ENCODE measurements around the gene VPS13C.
"Not testable (repeated sequence)": the region's sequence is repeated elsewhere in the genome, so short reads cannot be mapped to it uniquely, and the experiment has no call there.

Gene VPS13C

GRCh38 chr15:62052713-62053112 lies 7.5 kb downstream of the VPS13C start:
- Histone ChIP-seq H3K9ac (ENCODE audit: insufficient read length, low read depth) (no peak overlapping the region), H3K36me3 (ENCODE audit: insufficient read depth, insufficient read length, low read length) (no peaks in the 10 kb centered on the region), H3K4me1 (ENCODE audit: insufficient read depth, insufficient read length) (no peaks in the 10 kb centered on the region), H3K9me3 (ENCODE audit: insufficient read depth, low read length) (no peaks in the 10 kb centered on the region), H3K4me3 (ENCODE audit: insufficient read length, low read depth) (no peak overlapping the region), H3K27me3 (ENCODE audit: insufficient read depth, insufficient read length) (no peaks in the 10 kb centered on the region)
- no peak for DNase-seq (ENCODE audit: low read depth, low spot score)
- TF ChIP-seq YY1 (IDR thresholded peaks at IDR 0.05; ENCODE audit: insufficient read depth, insufficient read length) = no peak
- TF ChIP-seq ZNF274 (IDR thresholded peaks at IDR 0.05; ENCODE audit: low read depth, low read length) = no peak
- no peak for TF ChIP-seq SUZ12 (IDR thresholded peaks at IDR 0.05; ENCODE audit: extremely low read depth, insufficient read depth, insufficient read length)

GRCh38 chr15:62051166-62051565 lies 9.1 kb downstream of the VPS13C start:
- TF ChIP-seq ZNF274 (IDR thresholded peaks at IDR 0.05; ENCODE audit: low read depth, low read length) = no peak

GRCh38 chr15:62050115-62050514 lies 10.1 kb downstream of the VPS13C start:
- Histone ChIP-seq H3K9me3 (ENCODE audit: insufficient read depth, low read length) (no peaks in the 10 kb centered on the region), H3K4me3 (ENCODE audit: insufficient read length, low read depth) (no peak overlapping the region), H3K4me1 (ENCODE audit: insufficient read depth, insufficient read length) (no peaks in the 10 kb centered on the region), H3K9ac (ENCODE audit: insufficient read length, low read depth) (no peak overlapping the region), H3K36me3 (ENCODE audit: insufficient read depth, insufficient read length, low read length) (no peaks in the 10 kb centered on the region), H3K27me3 (ENCODE audit: insufficient read depth, insufficient read length) (no peaks in the 10 kb centered on the region)
- no peak for DNase-seq (ENCODE audit: low read depth, low spot score)
- TF ChIP-seq ZNF274 (IDR thresholded peaks at IDR 0.05; ENCODE audit: low read depth, low read length) (no peak), SUZ12 (IDR thresholded peaks at IDR 0.05; ENCODE audit: extremely low read depth, insufficient read depth, insufficient read length) (no peak), YY1 (IDR thresholded peaks at IDR 0.05; ENCODE audit: insufficient read depth, insufficient read length) (no peak)

More at GRCh38 chr15:62051166-62051565, 9.1 kb downstream of the VPS13C start:
- no peak for DNase-seq (ENCODE audit: low read depth, low spot score)
- Histone ChIP-seq H3K9me3 (ENCODE audit: insufficient read depth, low read length) (no peaks in the 10 kb centered on the region), H3K4me3 (ENCODE audit: insufficient read length, low read depth) (no peak overlapping the region), H3K27me3 (ENCODE audit: insufficient read depth, insufficient read length) (no peaks in the 10 kb centered on the region), H3K4me1 (ENCODE audit: insufficient read depth, insufficient read length) (no peaks in the 10 kb centered on the region), H3K9ac (ENCODE audit: insufficient read length, low read depth) (no peak overlapping the region), H3K36me3 (ENCODE audit: insufficient read depth, insufficient read length, low read length) (no peaks in the 10 kb centered on the region)

- not testable (repeated sequence) for H3K27me3 ChIP-seq (ENCODE audit: insufficient read depth, insufficient read length); DNase-seq (ENCODE audit: low read depth, low spot score); H3K9me3 ChIP-seq (ENCODE audit: insufficient read depth, low read length); H3K4me1 ChIP-seq (ENCODE audit: insufficient read depth, insufficient read length); H3K4me3 ChIP-seq (ENCODE audit: insufficient read length, low read depth); H3K36me3 ChIP-seq (ENCODE audit: insufficient read depth, insufficient read length, low read length); H3K9ac ChIP-seq (ENCODE audit: insufficient read length, low read depth)
Observed at GRCh38 chr15:62048254-62048653, 12.0 kb downstream of the VPS13C start.

GRCh38 chr15:62047282-62047827 lies 12.9 kb downstream of the VPS13C start:
- H3K27me3 ChIP-seq (ENCODE audit: insufficient read depth, insufficient read length) = no peaks in the 10 kb centered on the region
- no peaks in the 10 kb centered on the region for H3K9me3 ChIP-seq (ENCODE audit: insufficient read depth, low read length)
- no peak overlapping the region for H3K9ac ChIP-seq (ENCODE audit: insufficient read length, low read depth)
- TF ChIP-seq YY1 (IDR thresholded peaks at IDR 0.05; ENCODE audit: insufficient read depth, insufficient read length) = no peak
- no peak for TF ChIP-seq ZNF274 (IDR thresholded peaks at IDR 0.05; ENCODE audit: low read depth, low read length)
- no peak overlapping the region for H3K4me3 ChIP-seq (ENCODE audit: insufficient read length, low read depth)
- no peaks in the 10 kb centered on the region for H3K4me1 ChIP-seq (ENCODE audit: insufficient read depth, insufficient read length)
- no peaks in the 10 kb centered on the region for H3K36me3 ChIP-seq (ENCODE audit: insufficient read depth, insufficient read length, low read length)
- no peak for DNase-seq (ENCODE audit: low read depth, low spot score)

- DNase-seq (ENCODE audit: low read depth, low spot score) = no peak
Observed at GRCh38 chr15:62046078-62046743, 14.0 kb downstream of the VPS13C start.

GRCh38 chr15:62035256-62035924 lies 24.9 kb downstream of the VPS13C start:
- Histone ChIP-seq H3K9me3 (ENCODE audit: insufficient read depth, low read length) (no peaks in the 10 kb centered on the region), H3K9ac (ENCODE audit: insufficient read length, low read depth) (no peak overlapping the region), H3K4me1 (ENCODE audit: insufficient read depth, insufficient read length) (no peaks in the 10 kb centered on the region), H3K4me3 (ENCODE audit: insufficient read length, low read depth) (no peak overlapping the region), H3K36me3 (ENCODE audit: insufficient read depth, insufficient read length, low read length) (no peaks in the 10 kb centered on the region), H3K27me3 (ENCODE audit: insufficient read depth, insufficient read length) (no peaks in the 10 kb centered on the region)
- no peak for DNase-seq (ENCODE audit: low read depth, low spot score)
- TF ChIP-seq ZNF274 (IDR thresholded peaks at IDR 0.05; ENCODE audit: low read depth, low read length) = no peak
- TF ChIP-seq YY1 (IDR thresholded peaks at IDR 0.05; ENCODE audit: insufficient read depth, insufficient read length) = no peak
- TF ChIP-seq SUZ12 (IDR thresholded peaks at IDR 0.05; ENCODE audit: extremely low read depth, insufficient read depth, insufficient read length) = no peak

More at GRCh38 chr15:62046078-62046743, 14.0 kb downstream of the VPS13C start:
- Histone ChIP-seq H3K27me3 (ENCODE audit: insufficient read depth, insufficient read length) (no peaks in the 10 kb centered on the region), H3K9me3 (ENCODE audit: insufficient read depth, low read length) (no peaks in the 10 kb centered on the region), H3K36me3 (ENCODE audit: insufficient read depth, insufficient read length, low read length) (no peaks in the 10 kb centered on the region), H3K9ac (ENCODE audit: insufficient read length, low read depth) (no peak overlapping the region), H3K4me3 (ENCODE audit: insufficient read length, low read depth) (no peak overlapping the region), H3K4me1 (ENCODE audit: insufficient read depth, insufficient read length) (no peaks in the 10 kb centered on the region)
- TF ChIP-seq YY1 (IDR thresholded peaks at IDR 0.05; ENCODE audit: insufficient read depth, insufficient read length) = no peak

All from NT2/D1 (cell line).